ENCODE results near the gene RPGR. TPM values are rescaled to one million over a fixed set of nuclear protein-coding genes. Genes with fewer than 3 reads are reported as not detected.

Gene RPGR
- total and polyA plus RNA-seq, 2 experiments from 2014 or later: 7.4 to 36.3 TPM

- TF ChIP-seq CTCF (conservative IDR thresholded peaks at IDR 0.05; ENCODE audit: low read depth in 2 of 2) (no peak), NANOG (IDR thresholded peaks at IDR 0.05; ENCODE audit: borderline replicate concordance) (no peak)
These were observed 39.6 kb downstream of the RPGR start (continued) for GRCh38 chrX:38287674-38288073.

DNA sequence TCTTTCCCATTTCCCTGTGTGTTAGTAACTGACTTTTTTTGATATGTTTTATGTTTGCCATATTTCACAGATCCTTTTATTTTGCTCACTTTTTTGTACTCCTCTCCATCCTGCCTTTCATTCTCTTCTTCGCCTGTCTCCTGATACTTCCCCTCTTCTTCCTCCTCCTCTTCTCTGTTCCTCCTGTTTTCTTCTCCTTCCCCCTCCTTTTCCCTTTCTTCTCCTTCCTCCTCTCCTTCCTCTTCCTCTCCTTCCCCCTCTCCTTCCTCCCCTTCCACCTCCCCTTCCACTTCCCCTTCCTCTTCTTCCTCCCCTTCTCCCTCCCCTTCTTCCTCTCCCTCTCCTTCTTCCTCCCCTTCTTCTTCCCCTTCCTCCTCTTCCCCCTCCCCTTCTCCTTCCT lies 41.7 kb downstream of the RPGR start:
- Histone ChIP-seq H4K20me1 (replicated peaks; ENCODE audit: insufficient read depth) (no peaks in the 10 kb centered on the region), H3K27me3 (ENCODE audit: insufficient read depth) (no peaks in the 10 kb centered on the region), H3K4me2 (no peak overlapping the region), H3K36me3 (ENCODE audit: insufficient read depth) (no peaks in the 10 kb centered on the region), H3F3A (replicated peaks; ENCODE audit: low read depth) (no peaks in the 10 kb centered on the region), H3K9me2 (ENCODE audit: insufficient read depth) (no peaks in the 10 kb centered on the region), H3K27ac (ENCODE audit: low read depth) (no peak overlapping the region), H3K4me1 (ENCODE audit: insufficient read depth) (no peaks in the 10 kb centered on the region), H3K4me3 (no peak overlapping the region), H2AFZ (no peak overlapping the region), H3K79me2 (replicated peaks; ENCODE audit: insufficient read depth) (no peaks in the 10 kb centered on the region)
- H3K9me3 Mint-ChIP-seq: no peaks in the 10 kb centered on the region; the same call in 2 of the 3 replicates
- H3K27me3 Mint-ChIP-seq (ENCODE audit: insufficient read depth, low read depth, poor library complexity): peaks cover 4% of the 10 kb centered on the region
- ATAC-seq (no peak), DNase-seq (ENCODE audit: low spot score) (no peak)
- no peak overlapping the region for H3K4me3 Mint-ChIP-seq
- no peaks in the 10 kb centered on the region; the same call in 2 of the 3 replicates for H3K4me1 Mint-ChIP-seq
- TF ChIP-seq ZNF462 (CRISPR knock-in tag; IDR thresholded peaks at IDR 0.05): no peak
- TF ChIP-seq STAT1 (IDR thresholded peaks at IDR 0.05; ENCODE audit: unreplicated experiment): no peak
- TF ChIP-seq EZH2 (IDR thresholded peaks at IDR 0.05; ENCODE audit: low read depth, unreplicated experiment): no peak
- no peak for TF ChIP-seq POLR2AphosphoS5 (IDR thresholded peaks at IDR 0.05; ENCODE audit: low read depth)
- no peak for TF ChIP-seq EZH2phosphoT487 (IDR thresholded peaks at IDR 0.05; ENCODE audit: unreplicated experiment)
- no peak for TF ChIP-seq CTCF (conservative IDR thresholded peaks at IDR 0.05; ENCODE audit: low read depth in 2 of 2)
- no peak for TF ChIP-seq REST (IDR thresholded peaks at IDR 0.05; ENCODE audit: unreplicated experiment)
- TF ChIP-seq JUNB (IDR thresholded peaks at IDR 0.05; ENCODE audit: unreplicated experiment): no peak
- TF ChIP-seq NANOG (IDR thresholded peaks at IDR 0.05; ENCODE audit: borderline replicate concordance): no peak
- H3K27ac Mint-ChIP-seq: no peak overlapping the region
- H3K36me3 Mint-ChIP-seq (ENCODE audit: low read depth): peaks cover 11% of the 10 kb centered on the region; the same call in 1 of the 3 replicates
